Heart right ventricle (tissue), 16 donors: ENCODE results near the gene NCLN. TPM values are rescaled to one million over a fixed set of nuclear protein-coding genes. Genes with fewer than 3 reads are reported as not detected.

Source experiments
- ATAC-seq, 8 donors: fragments of 200-7000 bp; cut with Tn5 transposase; one replicate each; pipeline ENCODE4 v1.9.1; 2020; ENCODE audit warnings: mild to moderate bottlenecking in 8 of 8, moderate library complexity in 8 of 8, moderate number of reproducible peaks in 1 of 8
- DNase-seq, 2 donors: peaks; one replicate each; pipeline ENCODE4 v3.0.0-alpha.2; 2020
- H3K27ac ChIP-seq, 10 donors: fragments of 200-600 bp; sonication (generic) in 2 of 10; one replicate each; pipeline versions ENCODE4 v1.5.0 to v1.8.0; 2020 to 2022; ENCODE audit warnings: mild to moderate bottlenecking in 3 of 10
- H3K27me3 ChIP-seq, 7 donors: fragments of 200-600 bp; one replicate each; pipeline ENCODE4 v1.8.0; 2021 to 2022; ENCODE audit warnings: mild to moderate bottlenecking in 2 of 7
- H3K36me3 ChIP-seq, 9 donors: fragments of 200-600 bp; sonication (generic) in 1 of 9; one replicate each; pipeline versions ENCODE4 v1.5.0 to v1.8.0; 2020 to 2022; ENCODE audit warnings: mild to moderate bottlenecking in 2 of 9
- H3K4me1 ChIP-seq, 9 donors: fragments of 200-600 bp; sonication (generic) in 1 of 9; one replicate each; pipeline versions ENCODE4 v1.5.0 to v1.8.0; 2020 to 2022; ENCODE audit warnings: mild to moderate bottlenecking in 4 of 9
- H3K4me3 ChIP-seq, 10 donors: fragments of 200-600 bp; sonication (generic) in 2 of 10; one replicate each; pipeline versions ENCODE4 v1.5.0 to v1.8.0; 2020 to 2022; ENCODE audit warnings: mild to moderate bottlenecking in 7 of 10, moderate library complexity in 2 of 10
- H3K9me3 ChIP-seq, 11 donors: fragments of 200-600 bp in 10 of 11; sonication (generic) in 2 of 11; one replicate each; pipeline versions ENCODE4 v1.5.0 to v1.8.0; 2013 to 2022; ENCODE audit warnings: mild to moderate bottlenecking in 2 of 11, control low read depth in 1 of 11, moderate library complexity in 1 of 11
- CTCF ChIP-seq, 9 donors: fragments of 200-600 bp; sonication (generic) in 2 of 9; IDR thresholded peaks; one replicate each; pipeline versions ENCODE4 v1.5.0 to v1.8.0; 2021 to 2022; ENCODE audit warnings: antibody characterized with exemption in 9 of 9, mild to moderate bottlenecking in 5 of 9, moderate library complexity in 1 of 9
- WGBS, 2 donors: extraction: QIAGEN DNeasy Blood & Tissue Kit; methylation state at CpG; one replicate each; pipeline ENCODE4 v1.1.7; 2013; ENCODE audit warnings: inconsistent platforms in 1 of 2; 5-methylcytosine and 5-hydroxymethylcytosine counted together
- intact Hi-C, 10 donors: fragments of 100-400 bp; cut with DNase I; formaldehyde crosslinking; loops; one replicate each; pipeline versions ENCODE4 v1.11.1 to v1.14.2; 2022
- polyA plus RNA-seq, 2 donors: library from polyadenylated mRNA; stranded (reverse); fragments of 200-250 nt; gene quantifications; one replicate each; pipeline ENCODE4 v1.2.3, GENCODE V29; 2013
- total RNA-seq, 10 donors: library from RNA; stranded (reverse); fragmentation: NEBNext Ultra II Directional in 3 of 10; extraction: Animal tissue kit (Norgen Biotek cat#: 25700) in 3 of 10; gene quantifications; one replicate each; pipeline versions ENCODE4 v1.2.1 to v1.2.4, GENCODE V29; 2021 to 2023
- donor health status: Arrhythmogenic right ventricular cardiomyopathy.
- donor health status: ischemic (EF 13 %, LVEDD 7.1; RV severe dilation, severe dysfunction).
- donor health status: healthy with polysubstance abuse.
- donor health status: DM: no; HTN: yes; CAD: no.
- donor health status: DM: no; HTN: no; CAD: no.
- donor health status: ischemic (EF 25% LVEDD 6.9; RV normal size, moderate dysfunction).
- donor health status: ischemic (EF 25% LVEDD 5.7; RV mildly dilated, moderate dysfunction).
- donor health status: healthy.
- donor health status: DM: yes; HTN: yes; CAD: no.
- donor health status: Ischemic cardiomyopathy.
- donor health status: ischemic (EF 35%, LVEDD 5.7; RV mildly dilated, moderate dysfunction).
- donor health status: nonischemic (EF 11% LVEDD 7.7; RV severe dilation, severe dysfunction).
- donor health status: DM: yes; HTN: yes; CAD: no.
- donor health status: PGD.
- donor health status: ischemic (EF 29% LVEDD 5.4; RV normal size, mild dysfunction).
- donor health status: nonischemic (EF 23%, LVEDD 6.1; RV moderate dilation, normal function).

The NCLN gene
- total and polyA plus RNA-seq, 12 donors, result 17.1 to 43.6 (median 27.9) TPM

DNA sequence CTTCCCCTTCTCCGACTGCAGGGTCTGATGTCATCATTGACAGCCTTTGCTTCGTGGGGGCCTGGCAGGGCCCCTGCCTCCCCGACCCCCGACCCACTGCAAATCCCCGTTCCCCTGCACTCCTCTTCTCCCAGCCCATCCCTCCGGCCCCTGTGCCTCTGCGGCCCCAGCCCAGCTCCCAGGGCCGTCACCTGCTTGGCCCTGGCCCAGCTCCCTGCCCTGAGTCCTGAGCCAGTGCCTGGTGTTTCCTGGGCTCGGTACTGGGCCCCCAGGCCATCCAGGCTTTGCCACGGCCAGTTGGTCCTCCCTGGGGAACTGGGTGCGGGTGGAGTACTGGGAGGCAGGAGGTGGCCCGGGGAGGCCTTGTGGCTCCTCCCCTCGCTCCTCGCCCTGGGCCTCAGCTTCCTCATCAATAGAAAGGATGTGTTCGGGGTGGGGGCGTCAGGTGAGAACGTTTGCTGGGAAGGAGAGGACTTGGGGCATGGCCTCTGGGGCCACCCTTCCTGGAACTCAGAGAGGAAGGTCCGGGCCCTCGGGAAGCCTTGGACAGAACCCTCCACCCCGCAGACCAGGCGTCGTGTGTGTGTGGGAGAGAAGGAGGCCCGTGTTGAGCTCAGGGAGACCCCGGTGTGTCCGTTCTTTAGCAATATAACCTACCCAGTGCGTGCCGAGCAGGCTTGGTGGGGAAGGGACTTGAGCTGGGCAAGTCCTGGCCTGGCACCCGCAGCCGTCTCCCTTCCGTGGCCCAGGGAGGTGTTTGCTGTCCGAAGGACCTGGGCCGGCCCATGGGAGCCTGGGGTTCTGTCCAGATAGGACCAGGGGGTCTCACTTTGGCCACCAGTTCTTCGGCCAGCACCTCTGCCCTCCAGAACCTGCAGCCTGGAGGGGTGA, 22.8 kb downstream of the NCLN start:
- Histone ChIP-seq H3K9me3 (no peaks in the 10 kb centered on the region), H3K27me3 (no peaks in the 10 kb centered on the region), H3K4me3 (no peak overlapping the region), H3K4me1 (no peaks in the 10 kb centered on the region), H3K36me3 (peaks cover 0 to 55% (median 20%) of the 10 kb centered on the region in 9 donors), H3K27ac (no peak overlapping the region)
- TF ChIP-seq CTCF (IDR thresholded peaks at IDR 0.05), result no peak
- ATAC-seq (no peak), DNase-seq (no peak)
- intact Hi-C loops, result no loop called here
- WGBS, 2 donors, result 88 to 90% methylated on average over 33 of the region's 33 CpGs

GRCh38 chr19:3210347-3211017, 24.8 kb downstream of the NCLN start:
- Histone ChIP-seq H3K4me3 (no peak overlapping the region), H3K27me3 (no peaks in the 10 kb centered on the region), H3K9me3 (no peaks in the 10 kb centered on the region), H3K36me3 (peaks cover 0 to 35% (median 15%) of the 10 kb centered on the region in 9 donors), H3K27ac (no peak overlapping the region), H3K4me1 (no peaks in the 10 kb centered on the region)
- DNase-seq (peak in 1 of 2 donors; percentile 62), ATAC-seq (peak in 7 of 8 donors; percentile 39 to 68 (median 54))
- 43 to 44% methylated on average over 20 of the region's 20 CpGs for WGBS, 2 donors
- intact Hi-C loops, result no loop called here
- peak; percentile 8 to 75 (median 55) for TF ChIP-seq CTCF (IDR thresholded peaks at IDR 0.05)

- 51 to 54% methylated on average over 12 of the region's 12 CpGs for WGBS, 2 donors
- DNase-seq (no peak), ATAC-seq (no peak)
- H3K4me3 ChIP-seq, result no peak overlapping the region
- no peak overlapping the region for H3K27ac ChIP-seq
- intact Hi-C loops, result no loop called here
- no peaks in the 10 kb centered on the region for H3K4me1 ChIP-seq
- H3K36me3 ChIP-seq, result peaks cover 0 to 28% (median 14%) of the 10 kb centered on the region in 9 donors
- H3K9me3 ChIP-seq, result no peaks in the 10 kb centered on the region
- TF ChIP-seq CTCF (IDR thresholded peaks at IDR 0.05), result no peak
- H3K27me3 ChIP-seq, result no peaks in the 10 kb centered on the region
These were observed 25.5 kb downstream of the NCLN start for GRCh38 chr19:3211191-3211590.

- Histone ChIP-seq H3K36me3 (peaks cover 0 to 9% (median 0%) of the 10 kb centered on the region in 9 donors), H3K27me3 (no peaks in the 10 kb centered on the region), H3K9me3 (no peaks in the 10 kb centered on the region), H3K4me1 (no peaks in the 10 kb centered on the region), H3K27ac (no peak overlapping the region), H3K4me3 (no peak overlapping the region)
- intact Hi-C loops, result no loop called here
- ATAC-seq (no peak), DNase-seq (no peak)
- WGBS, 2 donors, result 95 to 96% methylated on average over 7 of the region's 7 CpGs
- no peak for TF ChIP-seq CTCF (IDR thresholded peaks at IDR 0.05)
These were observed 27.4 kb downstream of the NCLN start for GRCh38 chr19:3213159-3213558.
